GM18526 (cell line): Measurements from ENCODE around the gene MCCD1.

Source experiments
- POLR2A ChIP-seq: IDR thresholded peaks from 3 replicates; pipeline ENCODE4 v1.6.1; 2011; ENCODE audit not compliant: insufficient read length; ENCODE audit errors: extremely low read depth

Gene MCCD1

GRCh38 chr6:31528821-31529328 is at the start of gene MCCD1:
Gene MCCD1 (plus strand): TSS chr6:31528962. CDS start chr6:31529015, 53 bp downstream.
- TF ChIP-seq POLR2A, result no peak

GRCh38 chr6:31479151-31479932 is 49.4 kb upstream of the MCCD1 start:
- TF ChIP-seq POLR2A, result no peak

GRCh38 chr6:31479933-31480535 is 48.7 kb upstream of the MCCD1 start:
- no peak for TF ChIP-seq POLR2A

GRCh38 chr6:31480574-31480973 is 48.2 kb upstream of the MCCD1 start:
- no peak for TF ChIP-seq POLR2A

- no peak for TF ChIP-seq POLR2A
Observed at GRCh38 chr6:31483392-31483791, 45.4 kb upstream of the MCCD1 start.

GRCh38 chr6:31485055-31485454 is 43.7 kb upstream of the MCCD1 start:
- no peak for TF ChIP-seq POLR2A

GRCh38 chr6:31489086-31489485 is 39.7 kb upstream of the MCCD1 start:
- TF ChIP-seq POLR2A, result no peak

- TF ChIP-seq POLR2A, result no peak
Observed at GRCh38 chr6:31490115-31490873, 38.5 kb upstream of the MCCD1 start.

- no peak for TF ChIP-seq POLR2A
Observed at GRCh38 chr6:31493875-31494694, 34.7 kb upstream of the MCCD1 start.

- no peak for TF ChIP-seq POLR2A
Observed at GRCh38 chr6:31495580-31495979, 33.2 kb upstream of the MCCD1 start.

GRCh38 chr6:31497531-31498476 is 31.0 kb upstream of the MCCD1 start, which contains the start of gene MICB:
Gene MICB (plus strand): TSS chr6:31498145. CDS start chr6:31498194, 49 bp downstream.
- peak; percentile 51 for TF ChIP-seq POLR2A

- no peak for TF ChIP-seq POLR2A
Observed at GRCh38 chr6:31498748-31499147, 30.0 kb upstream of the MCCD1 start.

GRCh38 chr6:31502586-31502985 is 26.2 kb upstream of the MCCD1 start:
- TF ChIP-seq POLR2A, result no peak

- TF ChIP-seq POLR2A, result no peak
Observed at GRCh38 chr6:31510007-31510406, 18.8 kb upstream of the MCCD1 start.
